ENCODE measurements around the gene SBSN. TPM values are rescaled to one million over a fixed set of nuclear protein-coding genes. Genes with fewer than 3 reads are reported as not detected.

Gene SBSN
- total RNA-seq, 1 donor from 2014 or later = not detected

- H3K36me3 ChIP-seq (ENCODE audit: control insufficient read depth in 3 of 3, insufficient read depth in 3 of 3, low read length in 3 of 3) = no peaks in the 10 kb centered on the region
- no peak overlapping the region for H3K9ac ChIP-seq (ENCODE audit: low read depth in 1 of 3, low read length in 3 of 3)
- H3K27me3 ChIP-seq (ENCODE audit: control insufficient read depth in 3 of 3, insufficient read depth in 3 of 3, low read length in 3 of 3) = peaks cover 16 to 49% (median 18%) of the 10 kb centered on the region in 3 donors
- H3K4me1 ChIP-seq (ENCODE audit: control insufficient read depth in 3 of 3, insufficient read depth in 3 of 3, low read length in 3 of 3) = peaks cover 3 to 6% (median 6%) of the 10 kb centered on the region in 3 donors
- no peak overlapping the region for H3K4me3 ChIP-seq (ENCODE audit: low read length in 3 of 3)
- no peak overlapping the region for H3K27ac ChIP-seq (ENCODE audit: low read depth, low read length)
- no peaks in the 10 kb centered on the region for H3K9me3 ChIP-seq (ENCODE audit: control insufficient read depth in 3 of 3, low read length in 3 of 3)
Measured at GRCh38 chr19:35498220-35498619, 29.9 kb downstream of the SBSN start.

GRCh38 chr19:35497406-35497805 is 30.7 kb downstream of the SBSN start:
- Histone ChIP-seq H3K9me3 (ENCODE audit: control insufficient read depth in 3 of 3, low read length in 3 of 3) (no peaks in the 10 kb centered on the region), H3K27ac (ENCODE audit: low read depth, low read length) (no peak overlapping the region), H3K27me3 (ENCODE audit: control insufficient read depth in 3 of 3, insufficient read depth in 3 of 3, low read length in 3 of 3) (peaks cover 16 to 46% (median 18%) of the 10 kb centered on the region in 3 donors), H3K4me3 (ENCODE audit: low read length in 3 of 3) (no peak overlapping the region), H3K4me1 (ENCODE audit: control insufficient read depth in 3 of 3, insufficient read depth in 3 of 3, low read length in 3 of 3) (peaks cover 3 to 6% (median 6%) of the 10 kb centered on the region in 3 donors), H3K9ac (ENCODE audit: low read depth in 1 of 3, low read length in 3 of 3) (no peak overlapping the region), H3K36me3 (ENCODE audit: control insufficient read depth in 3 of 3, insufficient read depth in 3 of 3, low read length in 3 of 3) (no peaks in the 10 kb centered on the region)

GRCh38 chr19:35495107-35496064 is 32.7 kb downstream of the SBSN start:
- peaks cover 12 to 48% (median 22%) of the 10 kb centered on the region in 3 donors for H3K27me3 ChIP-seq (ENCODE audit: control insufficient read depth in 3 of 3, insufficient read depth in 3 of 3, low read length in 3 of 3)
- no peaks in the 10 kb centered on the region for H3K9me3 ChIP-seq (ENCODE audit: control insufficient read depth in 3 of 3, low read length in 3 of 3)
- no peak overlapping the region for H3K27ac ChIP-seq (ENCODE audit: low read depth, low read length)
- H3K9ac ChIP-seq (ENCODE audit: low read depth in 1 of 3, low read length in 3 of 3) = peak overlapping the region in 1 of 3 donors; percentile 45
- H3K36me3 ChIP-seq (ENCODE audit: control insufficient read depth in 3 of 3, insufficient read depth in 3 of 3, low read length in 3 of 3) = no peaks in the 10 kb centered on the region
- H3K4me3 ChIP-seq (ENCODE audit: low read length in 3 of 3) = peak overlapping the region in 1 of 3 donors; percentile 6
- H3K4me1 ChIP-seq (ENCODE audit: control insufficient read depth in 3 of 3, insufficient read depth in 3 of 3, low read length in 3 of 3) = peaks cover 3 to 6% (median 6%) of the 10 kb centered on the region in 3 donors

DNA sequence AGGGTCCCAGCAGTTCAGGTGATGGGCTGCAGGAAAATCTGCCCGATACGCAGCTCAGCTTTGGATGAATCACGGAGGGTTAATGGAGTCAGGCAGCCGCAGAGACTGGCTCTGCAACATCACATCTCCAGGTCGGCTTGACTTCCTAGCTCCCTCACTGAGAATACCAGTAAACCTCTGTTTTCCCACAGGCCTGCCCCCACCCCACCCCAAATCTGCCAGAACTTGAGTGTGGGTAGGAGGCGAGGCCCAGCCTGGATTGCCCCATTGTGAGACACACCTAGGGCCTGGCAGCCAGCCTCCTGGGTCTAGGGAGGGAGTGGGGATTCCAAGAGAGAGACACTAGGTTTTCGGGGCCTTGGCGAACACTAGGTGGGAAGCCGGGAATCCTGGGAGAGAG is 34.1 kb downstream of the SBSN start:
- Histone ChIP-seq H3K27ac (ENCODE audit: low read depth, low read length) (no peak overlapping the region), H3K36me3 (ENCODE audit: control insufficient read depth in 3 of 3, insufficient read depth in 3 of 3, low read length in 3 of 3) (no peaks in the 10 kb centered on the region), H3K4me3 (ENCODE audit: low read length in 3 of 3) (no peak overlapping the region), H3K9ac (ENCODE audit: low read depth in 1 of 3, low read length in 3 of 3) (no peak overlapping the region), H3K27me3 (ENCODE audit: control insufficient read depth in 3 of 3, insufficient read depth in 3 of 3, low read length in 3 of 3) (peaks cover 17 to 55% (median 32%) of the 10 kb centered on the region in 3 donors), H3K9me3 (ENCODE audit: control insufficient read depth in 3 of 3, low read length in 3 of 3) (no peaks in the 10 kb centered on the region), H3K4me1 (ENCODE audit: control insufficient read depth in 3 of 3, insufficient read depth in 3 of 3, low read length in 3 of 3) (peaks cover 3 to 6% (median 6%) of the 10 kb centered on the region in 3 donors)

GRCh38 chr19:35491836-35492360 is 36.2 kb downstream of the SBSN start:
- Histone ChIP-seq H3K27me3 (ENCODE audit: control insufficient read depth in 3 of 3, insufficient read depth in 3 of 3, low read length in 3 of 3) (peaks cover 21 to 60% (median 46%) of the 10 kb centered on the region in 3 donors), H3K4me3 (ENCODE audit: low read length in 3 of 3) (no peak overlapping the region)

GRCh38 chr19:35490364-35490763 is 37.7 kb downstream of the SBSN start, which contains the start of gene KRTDAP:
Gene KRTDAP (minus strand): TSS chr19:35490464. CDS start chr19:35490442, 22 bp downstream.
- peaks cover 21 to 54% (median 46%) of the 10 kb centered on the region in 3 donors for H3K27me3 ChIP-seq (ENCODE audit: control insufficient read depth in 3 of 3, insufficient read depth in 3 of 3, low read length in 3 of 3)
- H3K27ac ChIP-seq (ENCODE audit: low read depth, low read length) = no peak within 1 kb of the TSS

More at GRCh38 chr19:35491836-35492360, 36.2 kb downstream of the SBSN start:
- Histone ChIP-seq H3K27ac (ENCODE audit: low read depth, low read length) (no peak overlapping the region), H3K9ac (ENCODE audit: low read depth in 1 of 3, low read length in 3 of 3) (no peak overlapping the region), H3K9me3 (ENCODE audit: control insufficient read depth in 3 of 3, low read length in 3 of 3) (no peaks in the 10 kb centered on the region), H3K36me3 (ENCODE audit: control insufficient read depth in 3 of 3, insufficient read depth in 3 of 3, low read length in 3 of 3) (no peaks in the 10 kb centered on the region), H3K4me1 (ENCODE audit: control insufficient read depth in 3 of 3, insufficient read depth in 3 of 3, low read length in 3 of 3) (peaks cover 3 to 6% (median 6%) of the 10 kb centered on the region in 3 donors)

GRCh38 chr19:35488677-35489076 is 39.4 kb downstream of the SBSN start:
- H3K27ac ChIP-seq (ENCODE audit: low read depth, low read length) = no peak overlapping the region
- no peaks in the 10 kb centered on the region for H3K4me1 ChIP-seq (ENCODE audit: control insufficient read depth in 3 of 3, insufficient read depth in 3 of 3, low read length in 3 of 3)
- H3K27me3 ChIP-seq (ENCODE audit: control insufficient read depth in 3 of 3, insufficient read depth in 3 of 3, low read length in 3 of 3) = peaks cover 15 to 47% (median 40%) of the 10 kb centered on the region in 3 donors
- H3K4me3 ChIP-seq (ENCODE audit: low read length in 3 of 3) = no peak overlapping the region
- H3K9ac ChIP-seq (ENCODE audit: low read depth in 1 of 3, low read length in 3 of 3) = no peak overlapping the region
- no peaks in the 10 kb centered on the region for H3K9me3 ChIP-seq (ENCODE audit: control insufficient read depth in 3 of 3, low read length in 3 of 3)
- no peaks in the 10 kb centered on the region for H3K36me3 ChIP-seq (ENCODE audit: control insufficient read depth in 3 of 3, insufficient read depth in 3 of 3, low read length in 3 of 3)

More at GRCh38 chr19:35490364-35490763, 37.7 kb downstream of the SBSN start, which contains the start of gene KRTDAP:
- Histone ChIP-seq H3K36me3 (ENCODE audit: control insufficient read depth in 3 of 3, insufficient read depth in 3 of 3, low read length in 3 of 3) (no peaks in the 10 kb centered on the region), H3K9ac (ENCODE audit: low read depth in 1 of 3, low read length in 3 of 3) (no peak within 1 kb of the TSS), H3K4me1 (ENCODE audit: control insufficient read depth in 3 of 3, insufficient read depth in 3 of 3, low read length in 3 of 3) (peaks cover 2 to 4% (median 3%) of the 10 kb centered on the region in 3 donors), H3K9me3 (ENCODE audit: control insufficient read depth in 3 of 3, low read length in 3 of 3) (no peaks in the 10 kb centered on the region), H3K4me3 (ENCODE audit: low read length in 3 of 3) (no peak within 1 kb of the TSS)

- Histone ChIP-seq H3K36me3 (ENCODE audit: control insufficient read depth in 3 of 3, insufficient read depth in 3 of 3, low read length in 3 of 3) (no peaks in the 10 kb centered on the region), H3K4me3 (ENCODE audit: low read length in 3 of 3) (no peak overlapping the region), H3K9me3 (ENCODE audit: control insufficient read depth in 3 of 3, low read length in 3 of 3) (no peaks in the 10 kb centered on the region), H3K4me1 (ENCODE audit: control insufficient read depth in 3 of 3, insufficient read depth in 3 of 3, low read length in 3 of 3) (no peaks in the 10 kb centered on the region), H3K27ac (ENCODE audit: low read depth, low read length) (no peak overlapping the region), H3K27me3 (ENCODE audit: control insufficient read depth in 3 of 3, insufficient read depth in 3 of 3, low read length in 3 of 3) (peaks cover 13 to 46% (median 37%) of the 10 kb centered on the region in 3 donors), H3K9ac (ENCODE audit: low read depth in 1 of 3, low read length in 3 of 3) (no peak overlapping the region)
Measured at GRCh38 chr19:35487656-35488182, 40.4 kb downstream of the SBSN start.

DNA sequence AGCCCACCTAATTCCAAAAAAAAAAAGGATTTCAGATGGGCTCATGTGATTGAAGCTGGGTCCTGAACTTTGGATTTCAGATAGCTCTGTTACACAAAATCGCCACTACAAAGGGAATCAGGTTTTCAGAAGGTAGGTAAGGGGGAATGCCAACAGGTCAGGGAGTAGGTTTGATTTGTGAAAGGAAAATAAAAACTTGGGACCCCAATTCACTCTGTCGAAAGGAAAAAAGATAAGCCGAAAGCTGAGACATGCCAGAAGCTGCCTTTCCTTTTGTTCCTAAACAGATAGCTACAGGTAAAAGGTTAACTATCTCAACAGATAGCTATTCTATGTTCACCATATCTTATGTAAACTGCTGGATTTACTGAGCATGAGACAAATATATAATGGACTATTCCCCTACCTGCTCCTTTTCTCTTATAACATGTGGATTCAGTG is 41.8 kb downstream of the SBSN start:
- H3K4me3 ChIP-seq (ENCODE audit: low read length in 3 of 3) = no peak overlapping the region
- peaks cover 9 to 33% (median 28%) of the 10 kb centered on the region in 3 donors for H3K27me3 ChIP-seq (ENCODE audit: control insufficient read depth in 3 of 3, insufficient read depth in 3 of 3, low read length in 3 of 3)
- H3K36me3 ChIP-seq (ENCODE audit: control insufficient read depth in 3 of 3, insufficient read depth in 3 of 3, low read length in 3 of 3) = no peaks in the 10 kb centered on the region
- H3K4me1 ChIP-seq (ENCODE audit: control insufficient read depth in 3 of 3, insufficient read depth in 3 of 3, low read length in 3 of 3) = no peaks in the 10 kb centered on the region
- no peak overlapping the region for H3K27ac ChIP-seq (ENCODE audit: low read depth, low read length)
- no peak overlapping the region for H3K9ac ChIP-seq (ENCODE audit: low read depth in 1 of 3, low read length in 3 of 3)
- H3K9me3 ChIP-seq (ENCODE audit: control insufficient read depth in 3 of 3, low read length in 3 of 3) = no peaks in the 10 kb centered on the region

Measured in skeletal muscle tissue (tissue), 4 donors.